ENCODE data around the gene NCF2. TPM values are rescaled to one million over a fixed set of nuclear protein-coding genes. Genes with fewer than 3 reads are reported as not detected.

NCF2 gene
- total RNA-seq, 4 donors from 2014 or later = 0.51 to 9.7 (median 3.0) TPM

GRCh38 chr1:183546427-183546826 is 43.8 kb downstream of the NCF2 start:
- H3K9me3 ChIP-seq = no peaks in the 10 kb centered on the region
- no peak overlapping the region for H3K4me3 ChIP-seq
- no peaks in the 10 kb centered on the region for H3K27me3 ChIP-seq
- TF ChIP-seq POLR2A (IDR thresholded peaks at IDR 0.05) (no peak), CTCF (IDR thresholded peaks at IDR 0.05) (no peak)
- no peaks in the 10 kb centered on the region for H3K36me3 ChIP-seq
- intact Hi-C loops (cut with DNase I; ENCODE audit: low total_unique reads) = no loop called here
- no peak for DNase-seq
- H3K4me1 ChIP-seq = no peaks in the 10 kb centered on the region
- no peak overlapping the region for H3K27ac ChIP-seq

- intact Hi-C loops (cut with DNase I; ENCODE audit: low total_unique reads) = no loop called here
- DNase-seq = no peak
- H3K36me3 ChIP-seq = no peaks in the 10 kb centered on the region
- H3K9me3 ChIP-seq = no peaks in the 10 kb centered on the region
- H3K27me3 ChIP-seq = no peaks in the 10 kb centered on the region
- H3K4me3 ChIP-seq = no peak overlapping the region
- H3K27ac ChIP-seq = no peak overlapping the region
- no peaks in the 10 kb centered on the region for H3K4me1 ChIP-seq
- no peak for TF ChIP-seq CTCF (IDR thresholded peaks at IDR 0.05)
- no peak for TF ChIP-seq POLR2A (IDR thresholded peaks at IDR 0.05)
Measured at GRCh38 chr1:183544598-183545297, 45.5 kb downstream of the NCF2 start.

GRCh38 chr1:183543619-183544204 is 46.5 kb downstream of the NCF2 start:
- H3K27ac ChIP-seq = no peak overlapping the region
- intact Hi-C loops (cut with DNase I; ENCODE audit: low total_unique reads) = no loop called here

GRCh38 chr1:183537405-183537804 is 52.9 kb downstream of the NCF2 start:
- Histone ChIP-seq H3K36me3 (no peaks in the 10 kb centered on the region), H3K4me1 (no peaks in the 10 kb centered on the region), H3K27ac (no peak overlapping the region), H3K4me3 (no peak overlapping the region), H3K9me3 (no peaks in the 10 kb centered on the region), H3K27me3 (no peaks in the 10 kb centered on the region)
- intact Hi-C loops (cut with DNase I; ENCODE audit: low total_unique reads) = no loop called here
- TF ChIP-seq CTCF (IDR thresholded peaks at IDR 0.05) (no peak), POLR2A (IDR thresholded peaks at IDR 0.05) (no peak)
- no peak for DNase-seq

More at GRCh38 chr1:183543619-183544204, 46.5 kb downstream of the NCF2 start:
- H3K9me3 ChIP-seq = no peaks in the 10 kb centered on the region
- peak; percentile 41 to 62 (median 51) for TF ChIP-seq CTCF (IDR thresholded peaks at IDR 0.05)
- TF ChIP-seq POLR2A (IDR thresholded peaks at IDR 0.05) = no peak
- no peak for DNase-seq
- no peaks in the 10 kb centered on the region for H3K4me1 ChIP-seq
- H3K27me3 ChIP-seq = no peaks in the 10 kb centered on the region
- H3K4me3 ChIP-seq = no peak overlapping the region
- H3K36me3 ChIP-seq = no peaks in the 10 kb centered on the region

- intact Hi-C loops (cut with DNase I; ENCODE audit: low total_unique reads) = no loop called here
- H3K36me3 ChIP-seq = no peaks in the 10 kb centered on the region
- no peak for TF ChIP-seq CTCF (IDR thresholded peaks at IDR 0.05)
Measured at GRCh38 chr1:183533617-183534174, 56.6 kb downstream of the NCF2 start.

More at GRCh38 chr1:183533617-183534174, 56.6 kb downstream of the NCF2 start:
- Histone ChIP-seq H3K27ac (no peak overlapping the region), H3K4me3 (no peak overlapping the region), H3K27me3 (no peaks in the 10 kb centered on the region), H3K4me1 (no peaks in the 10 kb centered on the region), H3K9me3 (no peaks in the 10 kb centered on the region)
- DNase-seq = no peak

Data from uterus (tissue), 4 donors.